OCI-LY7 (cell line): ENCODE results near the gene SYCP2. TPM values are rescaled to one million over a fixed set of nuclear protein-coding genes. Genes with fewer than 3 reads are reported as not detected.

Experiments
- BruUV-seq: library from RNA; stranded (reverse); fragments of 400-500 nt; replicated peaks from 2 replicates; lab custom pipeline; 2021; lab: Mats Ljungman, UMichigan
- CTCF ChIA-PET: fragments of 300-600 bp; sonication (Branson Sonifier 250); formaldehyde crosslinking; loops from one replicate; lab custom pipeline; 2022; ENCODE audit warnings: antibody characterized with exemption; ENCODE audit not compliant: unreplicated experiment; lab: Charles Lee
- POLR2A ChIA-PET: fragments of 300-600 bp; sonication (Branson Sonifier 250); formaldehyde crosslinking; loops from one replicate; lab custom pipeline; 2022; ENCODE audit warnings: antibody characterized with exemption; lab: Charles Lee
- DNase-seq: peaks from one replicate; pipeline ENCODE4 v3.0.0-alpha.2; 2015; ENCODE audit warnings: low spot score
- H2AFZ ChIP-seq: fragments of 200-600 bp; sonication (generic), shearing (Covaris generic); 2 replicates; pipeline ENCODE4 v1.6.1; 2014; ENCODE audit warnings: mild to moderate bottlenecking, antibody characterized with exemption, low read length, moderate library complexity
- H3K27ac ChIP-seq: fragments of 200-600 bp; sonication (generic); 2 replicates; pipeline ENCODE4 v1.5.1; 2014; ENCODE audit warnings: mixed run types, low read depth, mild to moderate bottlenecking, moderate library complexity, low read length, inconsistent platforms; ENCODE audit not compliant: poor library complexity, severe bottlenecking
- H3K36me3 ChIP-seq: fragments of 200-600 bp; sonication (generic); 2 replicates; pipeline ENCODE4 v1.6.1; 2014; ENCODE audit warnings: mild to moderate bottlenecking, antibody characterized with exemption, low read length, moderate library complexity, mixed read lengths; ENCODE audit not compliant: insufficient read depth
- H3K4me1 ChIP-seq: fragments of 200-600 bp; sonication (generic); 2 replicates; pipeline ENCODE4 v1.5.1; 2014; ENCODE audit warnings: mild to moderate bottlenecking, low read length; ENCODE audit not compliant: insufficient read depth, poor library complexity, severe bottlenecking
- H3K4me2 ChIP-seq: fragments of 200-600 bp; sonication (generic); 2 replicates; pipeline ENCODE4 v1.6.1; 2014; ENCODE audit warnings: mild to moderate bottlenecking, low read length
- H3K4me3 ChIP-seq: fragments of 200-600 bp; sonication (generic); 2 replicates; pipeline ENCODE4 v1.5.1; 2014; ENCODE audit warnings: mild to moderate bottlenecking, low read depth, low read length; ENCODE audit not compliant: poor library complexity, severe bottlenecking
- H3K79me2 ChIP-seq: fragments of 200-600 bp; sonication (generic); 2 replicates; pipeline ENCODE4 v1.6.1; 2016; ENCODE audit warnings: low read depth, mild to moderate bottlenecking, low read length, moderate library complexity, mixed read lengths; ENCODE audit not compliant: insufficient read depth
- H3K9me2 ChIP-seq: fragments of 200-600 bp; sonication (generic); 2 replicates; pipeline ENCODE4 v1.6.1; 2016; ENCODE audit warnings: mild to moderate bottlenecking, low read length, mixed read lengths; ENCODE audit not compliant: insufficient read depth
- H3K9me3 ChIP-seq: fragments of 200-600 bp; sonication (generic); 2 replicates; pipeline ENCODE4 v1.6.1; 2014; ENCODE audit warnings: mild to moderate bottlenecking, mixed run types, low read length, mixed read lengths
- H4K20me1 ChIP-seq: fragments of 200-600 bp; sonication (generic); 2 replicates; pipeline ENCODE4 v1.6.1; 2014; ENCODE audit warnings: mild to moderate bottlenecking, antibody characterized with exemption, low read length, moderate library complexity, mixed read lengths; ENCODE audit not compliant: insufficient read depth
- CTCF ChIP-seq: fragments of 200-600 bp; sonication (generic); conservative IDR thresholded peaks from 2 replicates; pipeline ENCODE4 v1.5.1; 2014; ENCODE audit warnings: mild to moderate bottlenecking, antibody characterized with exemption, low read length, moderate library complexity, mixed read lengths
- EZH2phosphoT487 ChIP-seq: fragments of 200-600 bp; sonication (generic); IDR thresholded peaks from 2 replicates; pipeline ENCODE4 v1.6.1; 2018; ENCODE audit warnings: low read depth, borderline replicate concordance, mild to moderate bottlenecking, mixed run types, antibody characterized with exemption, low read length, moderate library complexity, mixed read lengths
- intact Hi-C: fragments of 100-400 bp; cut with micrococcal nuclease; formaldehyde crosslinking; loops from one replicate; pipeline ENCODE4 v1.10.0; 2022; ENCODE audit not compliant: unreplicated experiment
- total RNA-seq, 2 experiments: library from RNA; depleted of rRNA in 1 of 2; stranded (reverse); fragments of >200 nt in 1 of 2; shearing (Covaris generic) in 1 of 2; gene quantifications; 2 replicates each; pipeline ENCODE4 v1.2.3, GENCODE V29; 2014 to 2022

Gene SYCP2
- total RNA-seq, 2 experiments from 2014 or later, result 0.19 to 0.38 TPM

- ChIA-PET CTCF (no interaction called here), POLR2A (no interaction called here)
- H3K4me2 ChIP-seq, result no peak overlapping the region
- TF ChIP-seq EZH2phosphoT487 (no peak), CTCF (no peak)
- H3K9me3 ChIP-seq, result no peaks in the 10 kb centered on the region
- no peaks in the 10 kb centered on the region for H3K79me2 ChIP-seq
- no peak overlapping the region for H3K4me3 ChIP-seq
- H3K9me2 ChIP-seq, result no peaks in the 10 kb centered on the region
- BruUV-seq, result no TSS peak
- no peak for DNase-seq
- intact Hi-C loops, result no loop called here
- no peaks in the 10 kb centered on the region for H4K20me1 ChIP-seq
- H2AFZ ChIP-seq, result no peak overlapping the region
- H3K36me3 ChIP-seq, result no peaks in the 10 kb centered on the region
- no peaks in the 10 kb centered on the region for H3K4me1 ChIP-seq
- H3K27ac ChIP-seq, result no peak overlapping the region
These were observed 8.1 kb downstream of the SYCP2 start for GRCh38 chr20:59925359-59925758.

GRCh38 chr20:59923514-59923913 lies 9.9 kb downstream of the SYCP2 start:
- Histone ChIP-seq H3K79me2 (no peaks in the 10 kb centered on the region), H2AFZ (no peak overlapping the region), H3K9me3 (no peaks in the 10 kb centered on the region), H3K4me2 (no peak overlapping the region), H3K4me3 (no peak overlapping the region), H3K9me2 (no peaks in the 10 kb centered on the region), H4K20me1 (no peaks in the 10 kb centered on the region), H3K36me3 (no peaks in the 10 kb centered on the region), H3K27ac (no peak overlapping the region), H3K4me1 (no peaks in the 10 kb centered on the region)
- no TSS peak for BruUV-seq
- POLR2A ChIA-PET, result no interaction called here
- DNase-seq, result no peak
- TF ChIP-seq CTCF (no peak), EZH2phosphoT487 (no peak)
- intact Hi-C loops, result no loop called here
- CTCF ChIA-PET, result no interaction called here

- Histone ChIP-seq H4K20me1 (no peaks in the 10 kb centered on the region), H3K4me2 (no peak overlapping the region), H3K4me3 (no peak overlapping the region), H3K9me3 (no peaks in the 10 kb centered on the region), H3K4me1 (no peaks in the 10 kb centered on the region), H3K79me2 (no peaks in the 10 kb centered on the region), H3K9me2 (no peaks in the 10 kb centered on the region), H3K27ac (no peak overlapping the region), H3K36me3 (no peaks in the 10 kb centered on the region), H2AFZ (no peak overlapping the region)
- DNase-seq, result no peak
- POLR2A ChIA-PET, result interaction anchor here (0.9 kb wide), 1 partner anchor 11 kb away, joined by 3 read pairs; no protein-coding TSS in a partner anchor
- CTCF ChIA-PET, result no interaction called here
- no TSS peak for BruUV-seq
- TF ChIP-seq CTCF, result no peak
- no peak for TF ChIP-seq EZH2phosphoT487
- intact Hi-C loops, result no loop called here
These were observed 12.5 kb downstream of the SYCP2 start for GRCh38 chr20:59920944-59921343.
